Stomach (tissue), 4 donors: Measurements from ENCODE around the gene F3.

Source experiments
- EP300 ChIP-seq: sonication (generic); formaldehyde crosslinking; IDR thresholded peaks from one replicate; pipeline ENCODE4 v1.6.1; 2017; ENCODE audit warnings: antibody characterized with exemption
- TF ChIP-seq, protein P1 (sequence below), 7 experiments: fragments of 450-650 bp in 4 of 7; fragments of 200-600 bp in 3 of 7; sonication (generic) in 3 of 7; IDR thresholded peaks; one replicate each; pipeline ENCODE4 v1.5.1; 2016 to 2019; ENCODE audit warnings: antibody characterized with exemption in 7 of 7, control low read depth in 2 of 7, mild to moderate bottlenecking in 1 of 7

DNA sequence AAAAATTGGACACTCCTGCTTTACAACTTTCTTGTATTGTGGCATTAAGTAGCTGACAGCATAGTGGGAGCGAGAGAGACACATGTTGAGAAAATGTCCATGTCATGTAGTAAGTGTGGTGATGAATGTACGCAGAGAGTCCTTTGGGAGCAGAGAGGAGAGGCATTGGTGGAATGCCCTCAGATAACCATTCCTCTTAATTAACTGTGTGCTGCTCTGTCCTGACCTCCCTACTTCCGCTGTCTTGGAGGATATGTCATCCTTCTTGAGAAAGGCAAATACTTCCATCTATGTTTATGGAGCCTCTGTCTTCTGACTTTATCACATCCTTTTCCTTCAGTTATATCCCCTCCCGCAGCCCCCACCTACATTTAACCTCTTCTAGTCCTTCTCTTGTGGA is 38.4 kb downstream of the F3 start:
- no peak for TF ChIP-seq EP300
- TF ChIP-seq, protein P1, sequence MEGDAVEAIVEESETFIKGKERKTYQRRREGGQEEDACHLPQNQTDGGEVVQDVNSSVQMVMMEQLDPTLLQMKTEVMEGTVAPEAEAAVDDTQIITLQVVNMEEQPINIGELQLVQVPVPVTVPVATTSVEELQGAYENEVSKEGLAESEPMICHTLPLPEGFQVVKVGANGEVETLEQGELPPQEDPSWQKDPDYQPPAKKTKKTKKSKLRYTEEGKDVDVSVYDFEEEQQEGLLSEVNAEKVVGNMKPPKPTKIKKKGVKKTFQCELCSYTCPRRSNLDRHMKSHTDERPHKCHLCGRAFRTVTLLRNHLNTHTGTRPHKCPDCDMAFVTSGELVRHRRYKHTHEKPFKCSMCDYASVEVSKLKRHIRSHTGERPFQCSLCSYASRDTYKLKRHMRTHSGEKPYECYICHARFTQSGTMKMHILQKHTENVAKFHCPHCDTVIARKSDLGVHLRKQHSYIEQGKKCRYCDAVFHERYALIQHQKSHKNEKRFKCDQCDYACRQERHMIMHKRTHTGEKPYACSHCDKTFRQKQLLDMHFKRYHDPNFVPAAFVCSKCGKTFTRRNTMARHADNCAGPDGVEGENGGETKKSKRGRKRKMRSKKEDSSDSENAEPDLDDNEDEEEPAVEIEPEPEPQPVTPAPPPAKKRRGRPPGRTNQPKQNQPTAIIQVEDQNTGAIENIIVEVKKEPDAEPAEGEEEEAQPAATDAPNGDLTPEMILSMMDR (IDR thresholded peaks at IDR 0.05): no peak
